ENCODE measurements around the gene NUCKS1.

The NUCKS1 gene

GRCh38 chr1:205709059-205709398, 41.0 kb downstream of the NUCKS1 start:
- no peak for DNase-seq (ENCODE audit: extremely low spot score)
- TF ChIP-seq CTCF (IDR thresholded peaks at IDR 0.05; ENCODE audit: control extremely low read depth, extremely low read depth, low read depth, missing control alignments): no peak
- ChIA-PET CTCF (interaction anchor here (1.1 to 10.1 kb wide), 14 partner anchors 11 to 437 kb away, joined by 3 to 372 read pairs (median 25); no protein-coding TSS in a partner anchor), POLR2A (no interaction called here)

- POLR2A ChIA-PET: no interaction called here
- DNase-seq (ENCODE audit: extremely low spot score): no peak
- no peak for TF ChIP-seq CTCF (IDR thresholded peaks at IDR 0.05; ENCODE audit: control extremely low read depth, extremely low read depth, low read depth, missing control alignments)
- CTCF ChIA-PET: interaction anchor here (0.9 to 10.1 kb wide), 5 partner anchors 16 to 115 kb away, joined by 3 to 372 read pairs (median 90); no protein-coding TSS in a partner anchor
Measured at GRCh38 chr1:205706601-205707502, 43.1 kb downstream of the NUCKS1 start.

- TF ChIP-seq CTCF (IDR thresholded peaks at IDR 0.05; ENCODE audit: control extremely low read depth, extremely low read depth, low read depth, missing control alignments): no peak
- ChIA-PET POLR2A (no interaction called here), CTCF (interaction anchor here (0.6 to 9.3 kb wide), 6 partner anchors 7 to 68 kb away, joined by 3 to 78 read pairs (median 4); no protein-coding TSS in a partner anchor)
- no peak for DNase-seq (ENCODE audit: extremely low spot score)
Measured at GRCh38 chr1:205704903-205705302, 45.1 kb downstream of the NUCKS1 start.

- CTCF ChIA-PET: interaction anchor here (0.6 to 9.3 kb wide), 5 partner anchors 9 to 179 kb away, joined by 3 to 78 read pairs (median 11); no protein-coding TSS in a partner anchor
- DNase-seq (ENCODE audit: extremely low spot score): no peak
- POLR2A ChIA-PET: interaction anchor here (0.7 kb wide), 1 partner anchor 160 kb away, joined by 4 read pairs; no protein-coding TSS in a partner anchor
- no peak for TF ChIP-seq CTCF (IDR thresholded peaks at IDR 0.05; ENCODE audit: control extremely low read depth, extremely low read depth, low read depth, missing control alignments)
Measured at GRCh38 chr1:205703072-205703471, 46.9 kb downstream of the NUCKS1 start.

- CTCF ChIA-PET: interaction anchor here (0.7 to 9.3 kb wide), 7 partner anchors 10 to 348 kb away, joined by 3 to 78 read pairs (median 5); no protein-coding TSS in a partner anchor
- POLR2A ChIA-PET: no interaction called here
- no peak for DNase-seq (ENCODE audit: extremely low spot score)
- no peak for TF ChIP-seq CTCF (IDR thresholded peaks at IDR 0.05; ENCODE audit: control extremely low read depth, extremely low read depth, low read depth, missing control alignments)
Measured at GRCh38 chr1:205701891-205702290, 48.1 kb downstream of the NUCKS1 start.

GRCh38 chr1:205701420-205701819, 48.6 kb downstream of the NUCKS1 start:
- DNase-seq (ENCODE audit: extremely low spot score): no peak
- CTCF ChIA-PET: interaction anchor here (0.7 to 9.3 kb wide), 9 partner anchors 9 to 347 kb away, joined by 3 to 78 read pairs (median 3); no protein-coding TSS in a partner anchor
- POLR2A ChIA-PET: no interaction called here
- no peak for TF ChIP-seq CTCF (IDR thresholded peaks at IDR 0.05; ENCODE audit: control extremely low read depth, extremely low read depth, low read depth, missing control alignments)

Measured in GM10248 (cell line).